Inferior parietal cortex (tissue), 1 donor: ENCODE measurements around the gene UNKL.
"Not testable (repeated sequence)": the region's sequence is repeated elsewhere in the genome, so short reads cannot be mapped to it uniquely, and the experiment has no call there.

Source experiments
- DNase-seq: peaks from one replicate; pipeline ENCODE4 v3.0.0-alpha.2; 2016; ENCODE audit errors: extremely low spot score

UNKL gene

GRCh38 chr16:1446296-1447080, 32.0 kb upstream of the UNKL start:
- DNase-seq: no peak

GRCh38 chr16:1445518-1446203, 31.2 kb upstream of the UNKL start:
- no peak for DNase-seq

GRCh38 chr16:1444730-1445517, 30.4 kb upstream of the UNKL start:
- DNase-seq: no peak

GRCh38 chr16:1443980-1444729, 29.7 kb upstream of the UNKL start, which contains the start of gene CCDC154:
CCDC154 (minus strand) TSS chr16:1444556; CDS start chr16:1444322, 234 bp downstream.
- no peak for DNase-seq

- no peak for DNase-seq
These were observed 29.0 kb upstream of the UNKL start for GRCh38 chr16:1443403-1443973.

GRCh38 chr16:1442697-1443096, 28.2 kb upstream of the UNKL start:
- no peak for DNase-seq

GRCh38 chr16:1441391-1441829, 26.9 kb upstream of the UNKL start:
- no peak for DNase-seq

GRCh38 chr16:1439699-1440074, 25.2 kb upstream of the UNKL start:
- DNase-seq: not testable (repeated sequence)

GRCh38 chr16:1439058-1439698, 24.7 kb upstream of the UNKL start:
- DNase-seq: no peak

GRCh38 chr16:1438229-1439057, 23.9 kb upstream of the UNKL start:
- DNase-seq: no peak

- DNase-seq: no peak
These were observed 23.1 kb upstream of the UNKL start for GRCh38 chr16:1437606-1438005.

GRCh38 chr16:1436731-1437355, 22.3 kb upstream of the UNKL start:
- no peak for DNase-seq

GRCh38 chr16:1435921-1436697, 21.6 kb upstream of the UNKL start:
- DNase-seq: no peak

- DNase-seq: no peak
These were observed 20.4 kb upstream of the UNKL start for GRCh38 chr16:1434644-1435592.

GRCh38 chr16:1433756-1434155, 19.3 kb upstream of the UNKL start:
- no peak for DNase-seq

- no peak for DNase-seq
These were observed 18.7 kb upstream of the UNKL start for GRCh38 chr16:1433263-1433560.

GRCh38 chr16:1432388-1433262, 18.1 kb upstream of the UNKL start:
- no peak for DNase-seq
